Suprapubic skin (tissue), 4 donors: Measurements from ENCODE around the gene DERL3.

ENCODE experiments used
- CTCF ChIP-seq, 2 donors: fragments of 200-600 bp in 1 of 2; fragments of 450-650 bp in 1 of 2; sonication (generic) in 1 of 2; IDR thresholded peaks; one replicate each; pipeline ENCODE4 v1.5.1; 2016 to 2019; ENCODE audit warnings: antibody characterized with exemption in 2 of 2, mild to moderate bottlenecking in 1 of 2, moderate library complexity in 1 of 2
- EP300 ChIP-seq: sonication (generic); formaldehyde crosslinking; IDR thresholded peaks from one replicate; pipeline ENCODE4 v1.6.1; 2017; ENCODE audit warnings: antibody characterized with exemption
- POLR2A ChIP-seq, 2 donors: fragments of 450-650 bp; IDR thresholded peaks; one replicate each; pipeline ENCODE4 v1.6.1; 2017; ENCODE audit warnings: antibody characterized with exemption in 2 of 2, mild to moderate bottlenecking in 2 of 2, moderate library complexity in 2 of 2
- POLR2AphosphoS5 ChIP-seq, 3 donors: sonication (generic); formaldehyde crosslinking; IDR thresholded peaks; one replicate each; pipeline ENCODE4 v1.6.1; 2017; ENCODE audit warnings: antibody characterized with exemption in 3 of 3

GRCh38 chr22:23836692-23837495 is 1.9 kb downstream of the DERL3 start:
- TF ChIP-seq CTCF (IDR thresholded peaks at IDR 0.05) (no peak), POLR2A (IDR thresholded peaks at IDR 0.05) (no peak), POLR2AphosphoS5 (IDR thresholded peaks at IDR 0.05) (no peak), EP300 (no peak)
